Astrocyte (in vitro differentiated cells and primary cell): ENCODE results near the gene CDH24. TPM values are rescaled to one million over a fixed set of nuclear protein-coding genes. Genes with fewer than 3 reads are reported as not detected.
A peak's percentile ranks its signal among the peaks of the same experiment; 100 is the strongest.

Experiments
- DNase-seq: peaks from one replicate; pipeline ENCODE4 v3.0.0-alpha.2; 2010; ENCODE audit warnings: low read depth
- FAIRE-seq: peaks from 2 replicates; lab custom pipeline; 2011; peaks lifted over from hg19 to GRCh38; lab: Jason Lieb, UNC
- H2AFZ ChIP-seq: 2 replicates; pipeline ENCODE4 v1.6.0; 2012; ENCODE audit warnings: low read depth, low read length, inconsistent platforms
- H3K27ac ChIP-seq: 2 replicates; pipeline ENCODE4 v1.5.1; 2011; ENCODE audit warnings: low read depth, low read length, inconsistent platforms
- H3K27me3 ChIP-seq: 2 replicates; pipeline ENCODE4 v1.6.0; 2011; ENCODE audit warnings: low read length, inconsistent platforms; ENCODE audit not compliant: insufficient read depth
- H3K36me3 ChIP-seq: 2 replicates; pipeline ENCODE4 v1.5.1; 2011; ENCODE audit warnings: low read length, inconsistent platforms; ENCODE audit not compliant: insufficient read depth
- H3K4me1 ChIP-seq: 2 replicates; pipeline ENCODE4 v1.5.1; 2011; ENCODE audit warnings: low read length, inconsistent platforms; ENCODE audit not compliant: insufficient read depth
- H3K4me2 ChIP-seq: 2 replicates; pipeline ENCODE4 v1.6.0; 2012; ENCODE audit warnings: low read length, inconsistent platforms
- H3K4me3 ChIP-seq: 2 replicates; pipeline ENCODE4 v1.5.1; 2011; ENCODE audit warnings: low read depth, mild to moderate bottlenecking, low read length, inconsistent platforms; ENCODE audit not compliant: insufficient read depth
- H3K79me2 ChIP-seq: 2 replicates; pipeline ENCODE4 v1.6.0; 2012; ENCODE audit warnings: mild to moderate bottlenecking, low read length, inconsistent platforms; ENCODE audit not compliant: insufficient read depth
- H3K9ac ChIP-seq: 2 replicates; pipeline ENCODE4 v1.6.0; 2012; ENCODE audit warnings: mild to moderate bottlenecking, low read length, inconsistent platforms
- H3K9me3 ChIP-seq: 2 replicates; pipeline ENCODE4 v1.5.1; 2012; ENCODE audit warnings: low read depth, mild to moderate bottlenecking, low read length, inconsistent platforms; ENCODE audit not compliant: insufficient read depth
- H4K20me1 ChIP-seq: 2 replicates; pipeline ENCODE4 v1.6.0; 2012; ENCODE audit warnings: low read length, inconsistent platforms; ENCODE audit not compliant: insufficient read depth
- H3K27ac Mint-ChIP-seq: one replicate; pipeline ENCODE4 v1.8.0; 2021; ENCODE audit warnings: mild to moderate bottlenecking, mixed read lengths; ENCODE audit not compliant: unreplicated experiment
- H3K27me3 Mint-ChIP-seq: one replicate; pipeline ENCODE4 v1.8.0; 2021; ENCODE audit warnings: low read depth, mixed read lengths; ENCODE audit not compliant: unreplicated experiment
- H3K36me3 Mint-ChIP-seq: one replicate; pipeline ENCODE4 v1.8.0; 2021; ENCODE audit warnings: low read depth, mixed read lengths; ENCODE audit not compliant: unreplicated experiment
- H3K4me1 Mint-ChIP-seq: one replicate; pipeline ENCODE4 v1.8.0; 2021; ENCODE audit warnings: low read depth, mixed read lengths; ENCODE audit not compliant: unreplicated experiment
- H3K4me3 Mint-ChIP-seq: one replicate; pipeline ENCODE4 v1.8.0; 2021; ENCODE audit warnings: mild to moderate bottlenecking, moderate library complexity, mixed read lengths; ENCODE audit not compliant: unreplicated experiment
- H3K9me3 Mint-ChIP-seq: one replicate; pipeline ENCODE4 v1.8.0; 2021; ENCODE audit warnings: mild to moderate bottlenecking, mixed read lengths; ENCODE audit not compliant: unreplicated experiment
- CTCF ChIP-seq: IDR thresholded peaks from 2 replicates; pipeline ENCODE4 v1.5.1; 2011; ENCODE audit warnings: low read depth, mild to moderate bottlenecking, inconsistent platforms, low read length, moderate library complexity; ENCODE audit not compliant: insufficient read depth
- EZH2 ChIP-seq: IDR thresholded peaks from 2 replicates; pipeline ENCODE4 v1.6.1; 2012; ENCODE audit warnings: mild to moderate bottlenecking, low read length, inconsistent platforms; ENCODE audit not compliant: insufficient read depth
- total RNA-seq: library from RNA; stranded (reverse); gene quantifications from 2 replicates; pipeline ENCODE4 v1.2.1, GENCODE V29; 2021

Gene CDH24
- total RNA-seq, 1 donor from 2014 or later = 22.2 TPM

GRCh38 chr14:23077962-23078361 is 20.6 kb upstream of the CDH24 start:
- Histone ChIP-seq H3K9ac (peak overlapping the region; percentile 58), H3K9me3 (no peaks in the 10 kb centered on the region), H3K4me1 (peaks cover 30% of the 10 kb centered on the region), H3K79me2 (peaks cover 25% of the 10 kb centered on the region), H3K27me3 (no peaks in the 10 kb centered on the region), H2AFZ (no peak overlapping the region), H3K4me3 (no peak overlapping the region), H4K20me1 (peaks cover 11% of the 10 kb centered on the region), H3K27ac (peak overlapping the region; percentile 76), H3K4me2 (peak overlapping the region; percentile 67), H3K36me3 (peaks cover 65% of the 10 kb centered on the region)
- TF ChIP-seq EZH2 = no peak
- TF ChIP-seq CTCF = no peak
- no peak for DNase-seq
- Mint-ChIP-seq H3K36me3 (peaks cover 14% of the 10 kb centered on the region), H3K9me3 (no peaks in the 10 kb centered on the region), H3K27me3 (no peaks in the 10 kb centered on the region), H3K4me1 (peaks cover 31% of the 10 kb centered on the region), H3K27ac (peak overlapping the region; percentile 73), H3K4me3 (peak overlapping the region; percentile 62)
- no peak for FAIRE-seq

DNA sequence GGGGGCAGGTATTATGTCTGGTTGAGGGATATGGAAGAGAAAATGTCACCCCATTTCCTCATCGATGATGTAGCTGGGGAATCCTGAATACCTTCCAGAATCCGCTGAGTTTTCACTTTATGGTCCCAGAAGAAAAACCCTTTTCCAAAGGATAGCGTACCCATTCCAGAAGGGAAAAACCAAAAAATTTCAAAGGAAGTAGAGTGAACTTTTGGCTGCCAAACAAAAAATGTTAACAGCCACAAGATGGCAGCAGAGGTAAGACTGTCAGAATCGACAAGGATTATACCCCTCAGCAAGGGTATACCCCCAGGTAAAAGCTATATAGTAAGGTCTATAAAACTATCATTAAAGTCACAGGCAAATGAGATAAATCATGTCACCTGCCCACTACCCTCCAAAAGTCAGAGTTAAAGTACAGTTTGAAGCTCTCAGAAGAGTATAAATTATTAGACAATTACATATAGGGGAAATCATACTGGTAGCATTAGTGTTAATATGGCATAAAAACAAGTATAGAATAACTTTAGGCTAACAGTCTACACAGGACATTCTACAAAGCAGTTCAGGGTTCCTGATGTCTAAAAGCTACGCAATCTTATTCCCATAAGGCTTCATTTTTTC is 19.6 kb upstream of the CDH24 start:
- no peaks in the 10 kb centered on the region for H3K9me3 Mint-ChIP-seq
- Histone ChIP-seq H3K27ac (no peak overlapping the region), H3K9me3 (no peaks in the 10 kb centered on the region), H3K27me3 (no peaks in the 10 kb centered on the region), H4K20me1 (peaks cover 12% of the 10 kb centered on the region), H2AFZ (no peak overlapping the region), H3K36me3 (peaks cover 69% of the 10 kb centered on the region), H3K4me1 (peaks cover 38% of the 10 kb centered on the region), H3K4me3 (no peak overlapping the region), H3K79me2 (peaks cover 31% of the 10 kb centered on the region), H3K4me2 (no peak overlapping the region), H3K9ac (no peak overlapping the region)
- H3K4me3 Mint-ChIP-seq = no peak overlapping the region
- TF ChIP-seq CTCF (peak; percentile 66), EZH2 (no peak)
- no peak overlapping the region for H3K27ac Mint-ChIP-seq
- DNase-seq = no peak
- H3K4me1 Mint-ChIP-seq = peaks cover 37% of the 10 kb centered on the region
- H3K27me3 Mint-ChIP-seq = no peaks in the 10 kb centered on the region
- FAIRE-seq = no peak
- H3K36me3 Mint-ChIP-seq = peaks cover 14% of the 10 kb centered on the region

- FAIRE-seq (no peak), DNase-seq (no peak)
- Mint-ChIP-seq H3K36me3 (peaks cover 11% of the 10 kb centered on the region), H3K27ac (no peak overlapping the region), H3K4me3 (no peak overlapping the region), H3K9me3 (no peaks in the 10 kb centered on the region), H3K4me1 (peaks cover 38% of the 10 kb centered on the region), H3K27me3 (no peaks in the 10 kb centered on the region)
- peaks cover 40% of the 10 kb centered on the region for H3K4me1 ChIP-seq
- H3K4me2 ChIP-seq = no peak overlapping the region
- peaks cover 25% of the 10 kb centered on the region for H4K20me1 ChIP-seq
- H3K79me2 ChIP-seq = peaks cover 49% of the 10 kb centered on the region
- no peaks in the 10 kb centered on the region for H3K9me3 ChIP-seq
- H2AFZ ChIP-seq = no peak overlapping the region
- H3K27ac ChIP-seq = no peak overlapping the region
- TF ChIP-seq CTCF (no peak), EZH2 (no peak)
- H3K4me3 ChIP-seq = no peak overlapping the region
- H3K27me3 ChIP-seq = no peaks in the 10 kb centered on the region
- H3K9ac ChIP-seq = no peak overlapping the region
- peaks cover 51% of the 10 kb centered on the region for H3K36me3 ChIP-seq
These were observed 17.6 kb upstream of the CDH24 start for GRCh38 chr14:23074906-23075305.
